Keratinocyte (primary cell): ENCODE data around the gene THRB. TPM values are rescaled to one million over a fixed set of nuclear protein-coding genes. Genes with fewer than 3 reads are reported as not detected.

Experiments
- DNase-seq: peaks from one replicate; pipeline ENCODE4 v3.0.0-alpha.2; 2011; ENCODE audit warnings: low read depth, missing footprints, low spot score
- FAIRE-seq: peaks from 2 replicates; lab custom pipeline; 2011; peaks lifted over from hg19 to GRCh38; lab: Jason Lieb, UNC
- H2AFZ ChIP-seq: 2 replicates; pipeline ENCODE4 v1.6.0; 2012; ENCODE audit warnings: low read length, control low read depth, inconsistent platforms; ENCODE audit not compliant: control insufficient read depth
- H3K27ac ChIP-seq: 2 replicates; pipeline ENCODE4 v1.5.1; 2011; ENCODE audit warnings: low read length; ENCODE audit not compliant: control insufficient read depth, insufficient read depth
- H3K27me3 ChIP-seq: 3 replicates; pipeline ENCODE4 v1.6.0; 2011; ENCODE audit warnings: low read length; ENCODE audit not compliant: control insufficient read depth, insufficient read depth; ENCODE audit errors: extremely low read depth
- H3K36me3 ChIP-seq, 2 experiments: 2 replicates in 1 of 2; 3 replicates in 1 of 2; pipeline ENCODE4 v1.5.1; 2011; ENCODE audit warnings: low read length in 2 of 2, mild to moderate bottlenecking in 1 of 2; ENCODE audit not compliant: control insufficient read depth in 2 of 2, insufficient read depth in 2 of 2; ENCODE audit errors: extremely low read depth in 1 of 2
- H3K4me1 ChIP-seq: 3 replicates; pipeline ENCODE4 v1.5.1; 2011; ENCODE audit warnings: low read length; ENCODE audit not compliant: control insufficient read depth, insufficient read depth; ENCODE audit errors: extremely low read depth
- H3K4me2 ChIP-seq: 3 replicates; pipeline ENCODE4 v1.6.0; 2011; ENCODE audit warnings: low read depth, low read length; ENCODE audit not compliant: control insufficient read depth, insufficient read depth; ENCODE audit errors: extremely low read depth
- H3K4me3 ChIP-seq, 3 experiments: fragments of 200-600 bp in 1 of 3; sonication (generic) in 1 of 3; 2 replicates in 2 of 3; 3 replicates in 1 of 3; pipeline ENCODE4 v1.5.1; 2011 to 2016; ENCODE audit warnings: low read length in 3 of 3, mild to moderate bottlenecking in 3 of 3, control low read depth in 2 of 3, inconsistent platforms in 1 of 3, low read depth in 1 of 3, mixed read lengths in 1 of 3, mixed run types in 1 of 3, moderate library complexity in 1 of 3; ENCODE audit not compliant: control insufficient read depth in 2 of 3, insufficient read depth in 2 of 3; ENCODE audit errors: extremely low read depth in 1 of 3
- H3K79me2 ChIP-seq: 2 replicates; pipeline ENCODE4 v1.6.0; 2012; ENCODE audit warnings: low read length; ENCODE audit not compliant: control insufficient read depth, insufficient read depth
- H3K9ac ChIP-seq: 3 replicates; pipeline ENCODE4 v1.6.0; 2011; ENCODE audit warnings: low read length; ENCODE audit not compliant: control insufficient read depth, insufficient read depth; ENCODE audit errors: extremely low read depth
- H3K9me1 ChIP-seq: 3 replicates; pipeline ENCODE4 v1.6.0; 2011; ENCODE audit warnings: low read length; ENCODE audit not compliant: control insufficient read depth, insufficient read depth; ENCODE audit errors: extremely low read depth
- H3K9me3 ChIP-seq: 2 replicates; pipeline ENCODE4 v1.5.1; 2012; ENCODE audit warnings: low read depth, low read length; ENCODE audit not compliant: control insufficient read depth
- H4K20me1 ChIP-seq: 3 replicates; pipeline ENCODE4 v1.6.0; 2011; ENCODE audit warnings: low read length; ENCODE audit not compliant: control insufficient read depth, insufficient read depth; ENCODE audit errors: extremely low read depth
- CTCF ChIP-seq, 3 experiments: IDR thresholded peaks in 1 of 3; conservative IDR thresholded peaks in 1 of 3; optimal IDR thresholded peaks in 1 of 3; 2 replicates in 2 of 3; 3 replicates in 1 of 3; pipeline versions ENCODE3 to v1.5.1; 2011; ENCODE audit warnings: low read length in 3 of 3, mild to moderate bottlenecking in 3 of 3, moderate library complexity in 2 of 3, control low read depth in 1 of 3, inconsistent platforms in 1 of 3; ENCODE audit not compliant: insufficient read depth in 2 of 3; ENCODE audit errors: extremely low read depth in 1 of 3
- EZH2 ChIP-seq: IDR thresholded peaks from one replicate; pipeline ENCODE4 v1.6.1; 2012; ENCODE audit warnings: inconsistent platforms, mild to moderate bottlenecking, low read length, moderate library complexity
- dilution Hi-C: fragments of 300-500 bp; cut with MboI; formaldehyde crosslinking; loops from one replicate; pipeline ENCODE4 v1.7.0; 2020; ENCODE audit warnings: low sequenced_read_pairs; ENCODE audit not compliant: extremely low pct_ligation_motif_present
- polyA plus RNA-seq, 5 experiments: library from polyadenylated mRNA; depleted of rRNA in 3 of 5; stranded (reverse) in 3 of 5; stranded (forward) in 1 of 5; unstranded in 1 of 5; fragments of >200 nt; gene quantifications; 1 replicate in 1 of 5; 2 replicates in 3 of 5; 3 replicates in 1 of 5; pipeline versions ENCODE4 v1.2.1 to v1.2.3, GENCODE V29; 2011 to 2012; ENCODE audit warnings: missing spikeins in 2 of 5, low read depth in 1 of 5, low replicate concordance in 1 of 5

THRB gene
- polyA plus RNA-seq, 1 donor (not counting 4 experiments of a cell fraction or from before 2014, with no cell fraction given) = 2.6 TPM

GRCh38 chr3:24481193-24481592 lies 13.5 kb downstream of the THRB start:
- Histone ChIP-seq H4K20me1 (no peaks in the 10 kb centered on the region), H2AFZ (no peak overlapping the region), H3K27me3 (no peaks in the 10 kb centered on the region), H3K9me3 (no peaks in the 10 kb centered on the region), H3K4me2 (no peak overlapping the region), H3K27ac (no peak overlapping the region), H3K79me2 (no peaks in the 10 kb centered on the region), H3K9me1 (no peaks in the 10 kb centered on the region), H3K36me3 (no peaks in the 10 kb centered on the region), H3K9ac (no peak overlapping the region), H3K4me1 (peaks cover 8% of the 10 kb centered on the region), H3K4me3 (no peak overlapping the region)
- DNase-seq (no peak), FAIRE-seq (no peak)
- TF ChIP-seq EZH2 = no peak
- no peak for TF ChIP-seq CTCF (optimal IDR thresholded peaks at IDR 0.05 in 1 of 3, IDR thresholded peaks at IDR 0.05 in 1 of 3, conservative IDR thresholded peaks at IDR 0.05 in 1 of 3; ENCODE audit: extremely low read depth in 1 of 3, insufficient read depth in 2 of 3, low read length in 3 of 3)
- dilution Hi-C loops = no loop called here

- Histone ChIP-seq H3K27me3 (no peaks in the 10 kb centered on the region), H3K4me1 (peaks cover 13% of the 10 kb centered on the region), H3K4me3 (no peak overlapping the region), H3K36me3 (no peaks in the 10 kb centered on the region), H3K4me2 (no peak overlapping the region), H3K79me2 (no peaks in the 10 kb centered on the region), H3K27ac (no peak overlapping the region), H4K20me1 (no peaks in the 10 kb centered on the region), H3K9ac (no peak overlapping the region), H3K9me1 (no peaks in the 10 kb centered on the region), H2AFZ (no peak overlapping the region), H3K9me3 (no peaks in the 10 kb centered on the region)
- TF ChIP-seq CTCF (optimal IDR thresholded peaks at IDR 0.05 in 1 of 3, IDR thresholded peaks at IDR 0.05 in 1 of 3, conservative IDR thresholded peaks at IDR 0.05 in 1 of 3; ENCODE audit: extremely low read depth in 1 of 3, insufficient read depth in 2 of 3, low read length in 3 of 3) = no peak
- no peak for TF ChIP-seq EZH2
- dilution Hi-C loops = no loop called here
- no peak for FAIRE-seq
- DNase-seq = no peak
Measured at GRCh38 chr3:24480497-24480896, 14.2 kb downstream of the THRB start.
